Neural progenitor cell (in vitro differentiated cells): ENCODE results near the gene AKR1A1. TPM values are rescaled to one million over a fixed set of nuclear protein-coding genes. Genes with fewer than 3 reads are reported as not detected.
"Not testable (repeated sequence)": the region's sequence is repeated elsewhere in the genome, so short reads cannot be mapped to it uniquely, and the experiment has no call there.

Experiments used
- DNase-seq: peaks from one replicate; pipeline ENCODE4 v3.0.0-alpha.2; 2016; ENCODE audit warnings: low spot score
- H2AFZ ChIP-seq: fragments of 200-600 bp; sonication (generic); replicated peaks from 2 replicates; pipeline ENCODE4 v1.6.1; 2016; ENCODE audit warnings: antibody characterized with exemption
- H3F3A ChIP-seq: fragments of 200-600 bp; sonication (generic); 2 replicates; pipeline ENCODE4 v1.6.1; 2016; ENCODE audit warnings: antibody characterized with exemption, low read depth
- H3K27ac ChIP-seq: fragments of 200-600 bp; sonication (generic); 2 replicates; pipeline ENCODE4 v1.5.1; 2016; ENCODE audit warnings: mild to moderate bottlenecking
- H3K27me3 ChIP-seq: fragments of 200-600 bp; sonication (generic); 2 replicates; pipeline ENCODE4 v1.6.1; 2016; ENCODE audit warnings: mild to moderate bottlenecking, moderate library complexity
- H3K36me3 ChIP-seq: fragments of 200-600 bp; sonication (generic); 2 replicates; pipeline ENCODE4 v1.5.1; 2016
- H3K4me1 ChIP-seq: fragments of 200-600 bp; sonication (generic); 2 replicates; pipeline ENCODE4 v1.6.1; 2016; ENCODE audit warnings: mixed run types
- H3K4me2 ChIP-seq: fragments of 200-600 bp; sonication (generic); 2 replicates; pipeline ENCODE4 v1.6.1; 2016
- H3K4me3 ChIP-seq: fragments of 200-600 bp; sonication (generic); 2 replicates; pipeline ENCODE4 v1.5.1; 2016
- H3K79me2 ChIP-seq: fragments of 200-600 bp; sonication (generic); 2 replicates; pipeline ENCODE4 v1.6.1; 2016; ENCODE audit warnings: low read depth
- H3K9ac ChIP-seq: fragments of 200-600 bp; sonication (generic); 2 replicates; pipeline ENCODE4 v1.6.1; 2016
- H3K9me3 ChIP-seq: fragments of 200-600 bp; sonication (generic); 2 replicates; pipeline ENCODE4 v1.5.1; 2016; ENCODE audit warnings: low read depth
- H4K20me1 ChIP-seq: fragments of 200-600 bp; sonication (generic); 2 replicates; pipeline ENCODE4 v1.6.1; 2016; ENCODE audit warnings: low read depth
- H3K27ac Mint-ChIP-seq: 3 replicates; pipeline ENCODE4 v1.8.0; 2021; ENCODE audit warnings: mixed read lengths
- H3K27me3 Mint-ChIP-seq: 2 replicates; pipeline ENCODE4 v1.8.0; 2022; ENCODE audit warnings: low read depth, mild to moderate bottlenecking, inconsistent platforms, moderate library complexity, mixed read lengths; ENCODE audit not compliant: insufficient read depth
- H3K36me3 Mint-ChIP-seq: 3 replicates; pipeline ENCODE4 v1.8.0; 2021; ENCODE audit warnings: mixed read lengths
- H3K4me1 Mint-ChIP-seq: 3 replicates; pipeline ENCODE4 v1.8.0; 2021; ENCODE audit warnings: mixed read lengths
- H3K4me3 Mint-ChIP-seq: 3 replicates; pipeline ENCODE4 v1.8.0; 2021; ENCODE audit warnings: mild to moderate bottlenecking, moderate library complexity, mixed read lengths
- H3K9me3 Mint-ChIP-seq: 3 replicates; pipeline ENCODE4 v1.8.0; 2020; ENCODE audit warnings: mixed read lengths
- CTCF ChIP-seq: fragments of 200-600 bp; sonication (generic); IDR thresholded peaks from 2 replicates; pipeline ENCODE4 v1.5.1; 2017; ENCODE audit warnings: antibody characterized with exemption, mild to moderate bottlenecking
- EZH2 ChIP-seq: fragments of 200-600 bp; sonication (generic); IDR thresholded peaks from 2 replicates; pipeline ENCODE4 v1.6.1; 2017; ENCODE audit warnings: antibody characterized with exemption, mild to moderate bottlenecking, moderate library complexity
- EZH2phosphoT487 ChIP-seq: fragments of 200-600 bp; sonication (generic); IDR thresholded peaks from 2 replicates; pipeline ENCODE4 v1.6.1; 2017; ENCODE audit warnings: antibody characterized with exemption
- total RNA-seq: library from RNA; depleted of rRNA; stranded (reverse); fragments of >200 nt; gene quantifications from 2 replicates; pipeline ENCODE4 v1.2.3, GENCODE V29; 2015; ENCODE audit warnings: low replicate concordance

Gene AKR1A1
- total RNA-seq, 1 donor from 2014 or later = 129 TPM

- Histone ChIP-seq H4K20me1 (peaks cover 23% of the 10 kb centered on the region), H2AFZ (peak within 1 kb of the TSS; percentile 91), H3K36me3 (no peaks in the 10 kb centered on the region), H3K4me2 (peak within 1 kb of the TSS; percentile 92), H3K9me3 (no peaks in the 10 kb centered on the region), H3K79me2 (peaks cover 55% of the 10 kb centered on the region), H3K27ac (peak within 1 kb of the TSS; percentile 40), H3K9ac (peak within 1 kb of the TSS; percentile 85), H3F3A (peaks cover 28% of the 10 kb centered on the region), H3K4me1 (peaks cover 23% of the 10 kb centered on the region), H3K27me3 (no peaks in the 10 kb centered on the region), H3K4me3 (peak within 1 kb of the TSS; percentile 89)
- H3K27ac Mint-ChIP-seq = peak within 1 kb of the TSS; percentile 88
- peaks cover 34% of the 10 kb centered on the region for H3K4me1 Mint-ChIP-seq
- peak within 1 kb of the TSS; percentile 90 for H3K4me3 Mint-ChIP-seq
- TF ChIP-seq CTCF (peak; percentile 17), EZH2 (no peak)
- H3K36me3 Mint-ChIP-seq = peaks cover 3% of the 10 kb centered on the region
- peak; percentile 96 for DNase-seq
- peaks cover 3% of the 10 kb centered on the region for H3K27me3 Mint-ChIP-seq
- no peaks in the 10 kb centered on the region for H3K9me3 Mint-ChIP-seq
Measured at GRCh38 chr1:45521413-45522323, 29.0 kb upstream of the AKR1A1 start, which contains the start of gene PRDX1. PRDX1 (minus strand) TSS chr1:45521884; CDS start chr1:45519043, 2,841 bp downstream.

- peaks cover 3% of the 10 kb centered on the region for H3K27me3 Mint-ChIP-seq
- no peaks in the 10 kb centered on the region for H3K9me3 Mint-ChIP-seq
- peak overlapping the region; percentile 91 for H2AFZ ChIP-seq
- peak overlapping the region; percentile 88 for H3K27ac Mint-ChIP-seq
- TF ChIP-seq EZH2 (no peak), EZH2phosphoT487 (no peak), CTCF (no peak)
- no peaks in the 10 kb centered on the region for H3K36me3 ChIP-seq
- peaks cover 37% of the 10 kb centered on the region for H3K4me1 Mint-ChIP-seq
- H3F3A ChIP-seq = peaks cover 28% of the 10 kb centered on the region
- no peaks in the 10 kb centered on the region for H3K27me3 ChIP-seq
- peak overlapping the region; percentile 92 for H3K4me2 ChIP-seq
- no peak overlapping the region for H3K9ac ChIP-seq
- peaks cover 23% of the 10 kb centered on the region for H3K4me1 ChIP-seq
- peak overlapping the region; percentile 90 for H3K4me3 Mint-ChIP-seq
- no peaks in the 10 kb centered on the region for H3K9me3 ChIP-seq
- H3K27ac ChIP-seq = peak overlapping the region; percentile 6
- H3K79me2 ChIP-seq = peaks cover 47% of the 10 kb centered on the region
- peaks cover 18% of the 10 kb centered on the region for H4K20me1 ChIP-seq
- H3K36me3 Mint-ChIP-seq = no peaks in the 10 kb centered on the region
- no peak for DNase-seq
- H3K4me3 ChIP-seq = peak overlapping the region; percentile 89
Measured at GRCh38 chr1:45522324-45523104, 28.1 kb upstream of the AKR1A1 start.

DNA sequence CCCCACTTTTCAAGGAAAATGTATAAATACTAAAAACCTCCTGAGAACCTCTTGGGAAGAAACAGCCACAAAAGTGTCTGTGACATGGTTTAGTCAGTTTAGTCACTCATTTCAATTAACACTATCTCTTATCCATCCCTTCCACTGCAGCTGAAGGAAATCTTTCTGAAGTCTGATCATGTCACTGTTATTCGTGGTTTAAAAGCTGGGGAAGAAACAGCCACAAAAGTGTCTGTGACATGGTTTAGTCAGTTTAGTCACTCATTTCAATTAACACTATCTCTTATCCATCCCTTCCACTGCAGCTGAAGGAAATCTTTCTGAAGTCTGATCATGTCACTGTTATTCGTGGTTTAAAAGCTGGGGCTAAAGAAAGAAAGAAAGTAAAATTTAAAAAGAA, 27.1 kb upstream of the AKR1A1 start:
- not testable (repeated sequence) for H3K36me3 Mint-ChIP-seq, DNase-seq, H3K4me3 ChIP-seq, H3K4me2 ChIP-seq, H3K9ac ChIP-seq, H3K9me3 Mint-ChIP-seq, H3K36me3 ChIP-seq, H3K27ac Mint-ChIP-seq, H3K27ac ChIP-seq, H3K27me3 ChIP-seq, H3K4me3 Mint-ChIP-seq, H3K9me3 ChIP-seq, H3K27me3 Mint-ChIP-seq, H2AFZ ChIP-seq
- H3K79me2 ChIP-seq = peaks cover 39% of the 10 kb centered on the region
- H3K4me1 ChIP-seq = peaks cover 23% of the 10 kb centered on the region
- H3K4me1 Mint-ChIP-seq = peaks cover 42% of the 10 kb centered on the region
- peaks cover 28% of the 10 kb centered on the region for H3F3A ChIP-seq
- peaks cover 17% of the 10 kb centered on the region for H4K20me1 ChIP-seq

DNA sequence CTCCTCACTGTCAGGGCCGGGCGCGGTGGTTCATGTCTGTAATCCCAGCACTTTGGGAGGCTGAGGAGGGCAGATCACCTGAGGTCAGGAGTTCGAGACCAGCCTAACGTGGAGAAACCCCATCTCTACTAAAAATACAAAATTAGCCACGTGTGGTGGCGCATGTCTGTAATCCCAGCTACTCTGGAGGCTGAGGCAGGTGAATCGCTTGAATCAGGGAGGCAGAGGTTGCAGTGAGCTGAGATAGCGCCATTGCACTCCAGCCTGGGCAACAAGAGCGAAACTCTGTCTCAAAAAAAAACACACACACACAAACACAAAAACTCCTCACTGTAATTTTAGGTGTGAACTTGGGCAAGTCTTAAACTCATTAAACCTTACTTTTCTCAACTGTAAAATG, 26.7 kb upstream of the AKR1A1 start:
- H3K9me3 Mint-ChIP-seq, H3K4me3 ChIP-seq, H3K4me2 ChIP-seq, H3K27me3 Mint-ChIP-seq, H3K27me3 ChIP-seq, H2AFZ ChIP-seq, H3K9me3 ChIP-seq, H3K9ac ChIP-seq, H3K36me3 Mint-ChIP-seq, H3K36me3 ChIP-seq, H3K4me3 Mint-ChIP-seq, H3K27ac ChIP-seq, DNase-seq, H3K27ac Mint-ChIP-seq: not testable (repeated sequence)
- peaks cover 42% of the 10 kb centered on the region for H3K4me1 Mint-ChIP-seq
- Histone ChIP-seq H3K4me1 (peaks cover 21% of the 10 kb centered on the region), H3K79me2 (peaks cover 35% of the 10 kb centered on the region), H4K20me1 (peaks cover 12% of the 10 kb centered on the region), H3F3A (peaks cover 27% of the 10 kb centered on the region)
